RWPE1 (cell line): ENCODE measurements around the gene FN3K.

Source experiments
- CTCF ChIA-PET: fragments of 350-600 bp; sonication (Branson Sonifier 250); formaldehyde crosslinking; extraction: SDS; loops from one replicate; lab custom pipeline; 2021; lab: Yijun Ruan, JAX
- POLR2A ChIA-PET: fragments of 400-600 bp; formaldehyde crosslinking; extraction: SDS; loops from one replicate; lab custom pipeline; 2020; ENCODE audit warnings: antibody characterized with exemption; ENCODE audit not compliant: low non-redundant PET; lab: Yijun Ruan, JAX
- DNase-seq: peaks from one replicate; pipeline ENCODE4 v3.0.0; 2012; ENCODE audit warnings: low spot score
- H3K27ac ChIP-seq: fragments of 450-650 bp; 2 replicates; pipeline ENCODE4 v1.5.1; 2017
- TF ChIP-seq, protein P1 (sequence below): fragments of 450-650 bp; conservative IDR thresholded peaks from 2 replicates; pipeline ENCODE4 v1.5.1; 2017; ENCODE audit warnings: low read depth, mild to moderate bottlenecking

Gene FN3K

GRCh38 chr17:82789806-82790205 is 54.4 kb downstream of the FN3K start:
- H3K27ac ChIP-seq, result no peak overlapping the region
- CTCF ChIA-PET, result no interaction called here
- no peak for DNase-seq
- POLR2A ChIA-PET, result no interaction called here
- TF ChIP-seq, protein P1, sequence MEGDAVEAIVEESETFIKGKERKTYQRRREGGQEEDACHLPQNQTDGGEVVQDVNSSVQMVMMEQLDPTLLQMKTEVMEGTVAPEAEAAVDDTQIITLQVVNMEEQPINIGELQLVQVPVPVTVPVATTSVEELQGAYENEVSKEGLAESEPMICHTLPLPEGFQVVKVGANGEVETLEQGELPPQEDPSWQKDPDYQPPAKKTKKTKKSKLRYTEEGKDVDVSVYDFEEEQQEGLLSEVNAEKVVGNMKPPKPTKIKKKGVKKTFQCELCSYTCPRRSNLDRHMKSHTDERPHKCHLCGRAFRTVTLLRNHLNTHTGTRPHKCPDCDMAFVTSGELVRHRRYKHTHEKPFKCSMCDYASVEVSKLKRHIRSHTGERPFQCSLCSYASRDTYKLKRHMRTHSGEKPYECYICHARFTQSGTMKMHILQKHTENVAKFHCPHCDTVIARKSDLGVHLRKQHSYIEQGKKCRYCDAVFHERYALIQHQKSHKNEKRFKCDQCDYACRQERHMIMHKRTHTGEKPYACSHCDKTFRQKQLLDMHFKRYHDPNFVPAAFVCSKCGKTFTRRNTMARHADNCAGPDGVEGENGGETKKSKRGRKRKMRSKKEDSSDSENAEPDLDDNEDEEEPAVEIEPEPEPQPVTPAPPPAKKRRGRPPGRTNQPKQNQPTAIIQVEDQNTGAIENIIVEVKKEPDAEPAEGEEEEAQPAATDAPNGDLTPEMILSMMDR, result no peak

DNA sequence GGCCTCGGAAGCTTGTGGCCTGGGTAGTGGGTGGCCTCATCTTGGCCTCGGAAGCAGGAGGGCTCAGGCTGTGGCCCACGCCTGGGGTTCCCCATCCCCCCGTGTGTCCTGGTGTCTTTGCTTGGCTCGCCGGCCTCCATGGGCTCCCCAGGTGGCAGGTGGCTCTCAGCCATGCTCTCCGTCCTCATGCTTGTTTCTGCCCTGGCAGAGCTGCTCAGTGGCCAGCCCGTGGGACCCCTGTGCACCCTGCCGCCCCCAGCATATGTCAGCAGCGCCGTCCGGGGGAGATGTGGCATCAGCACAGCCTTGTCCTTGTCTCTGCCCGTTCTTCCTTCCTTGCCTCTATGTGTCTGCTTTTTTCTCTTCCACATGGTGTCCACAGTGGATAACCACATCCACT is 55.0 kb downstream of the FN3K start:
- ChIA-PET CTCF (no interaction called here), POLR2A (no interaction called here)
- DNase-seq, result no peak
- no peak overlapping the region for H3K27ac ChIP-seq
- TF ChIP-seq, protein P1, result no peak

DNA sequence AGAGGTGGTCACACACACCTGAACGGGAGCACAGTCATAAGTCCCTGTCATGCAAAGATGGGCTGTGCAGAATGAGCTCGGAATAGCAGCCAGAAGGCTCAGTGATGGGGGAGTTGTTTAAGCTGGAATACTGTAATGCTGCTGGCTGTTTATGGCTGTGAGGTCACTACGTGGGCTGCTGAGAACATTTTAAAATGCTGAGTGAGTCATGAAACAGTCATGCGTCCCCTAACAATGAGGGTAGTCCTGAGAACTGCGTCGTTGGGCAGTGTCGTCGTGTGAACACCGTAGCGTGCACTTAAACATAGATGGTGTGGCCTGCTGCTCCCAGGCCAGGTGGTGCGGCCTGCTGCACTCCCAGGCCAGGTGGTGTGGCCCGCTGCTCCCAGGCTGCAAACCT is 56.1 kb downstream of the FN3K start:
- no peak overlapping the region for H3K27ac ChIP-seq
- ChIA-PET POLR2A (no interaction called here), CTCF (no interaction called here)
- TF ChIP-seq, protein P1, result no peak
- peak; percentile 62 for DNase-seq

DNA sequence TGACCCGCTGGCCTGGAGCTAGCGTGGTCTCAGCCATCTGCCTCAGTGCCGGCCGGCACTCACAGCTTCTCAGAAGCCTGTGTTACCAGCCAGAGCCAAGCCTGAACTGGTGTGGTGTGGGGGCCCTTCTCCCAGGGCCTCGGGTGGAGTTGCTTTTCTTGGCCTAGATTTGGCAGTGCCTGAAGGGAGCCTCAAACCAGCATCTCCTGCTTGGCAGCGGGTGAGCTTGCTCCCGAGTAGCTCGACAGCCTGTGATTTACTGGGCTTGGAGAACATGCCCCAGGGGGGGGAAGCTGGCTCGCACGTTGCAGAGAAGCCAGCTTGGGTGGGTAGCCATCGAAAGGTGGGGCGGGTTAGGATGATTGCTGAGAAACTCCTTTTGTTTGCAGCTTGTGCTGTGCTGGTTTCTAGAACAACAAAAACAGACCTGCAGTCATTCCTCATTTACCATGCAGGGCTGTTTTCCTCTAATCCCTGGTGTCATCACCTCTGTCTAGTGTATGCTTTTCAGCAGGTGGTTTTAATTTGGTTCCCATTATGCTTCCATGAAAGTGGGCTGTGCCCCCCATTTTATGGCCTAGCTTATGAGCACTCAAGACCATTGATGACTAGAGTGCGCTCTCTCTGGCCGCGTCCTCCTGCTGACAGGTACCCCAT is 58.7 kb downstream of the FN3K start:
- TF ChIP-seq, protein P1, result no peak
- CTCF ChIA-PET, result interaction anchor here (0.5 to 0.8 kb wide), 2 partner anchors 17 to 83 kb away, joined by 3 to 4 read pairs; no protein-coding TSS in a partner anchor
- H3K27ac ChIP-seq, result peak overlapping the region; percentile 11
- POLR2A ChIA-PET, result no interaction called here
- no peak for DNase-seq

- no peak for DNase-seq
- TF ChIP-seq, protein P1, result no peak
- ChIA-PET POLR2A (no interaction called here), CTCF (interaction anchor here (0.5 kb wide), 1 partner anchor 18 kb away, joined by 4 read pairs; no protein-coding TSS in a partner anchor)
- H3K27ac ChIP-seq, result peak overlapping the region; percentile 3; the same call in 1 of the 2 replicates
Observed at GRCh38 chr17:82794781-82795482, 59.5 kb downstream of the FN3K start.

- POLR2A ChIA-PET, result no interaction called here
- no peak for DNase-seq
- TF ChIP-seq, protein P1, result no peak
- H3K27ac ChIP-seq, result peak overlapping the region; percentile 3; the same call in 1 of the 2 replicates
- CTCF ChIA-PET, result no interaction called here
Observed at GRCh38 chr17:82795615-82796014, 60.2 kb downstream of the FN3K start.
